Measurements from ENCODE around the gene ALG13.

- no peak for TF ChIP-seq NFIC (IDR thresholded peaks at IDR 0.05)
- TF ChIP-seq REST (IDR thresholded peaks at IDR 0.05; ENCODE audit: low read depth): no peak
- no peak for TF ChIP-seq YY1 (IDR thresholded peaks at IDR 0.05; ENCODE audit: low read depth)
- no peak for TF ChIP-seq TEAD4 (IDR thresholded peaks at IDR 0.05)
- no peak for TF ChIP-seq CEBPB (IDR thresholded peaks at IDR 0.05)
- no peak for TF ChIP-seq MAX (IDR thresholded peaks at IDR 0.05)
- no peak for TF ChIP-seq RAD21 (IDR thresholded peaks at IDR 0.05; ENCODE audit: low read depth)
- no peak for TF ChIP-seq CREB1 (IDR thresholded peaks at IDR 0.05; ENCODE audit: low read depth)
Observed at GRCh38 chrX:111759686-111760085, 78.7 kb downstream of the ALG13 start.

All from Ishikawa (cell line).